T-helper 17 cell (primary cell): ENCODE measurements around the gene S100A16. TPM values are rescaled to one million over a fixed set of nuclear protein-coding genes. Genes with fewer than 3 reads are reported as not detected.
"Not testable (repeated sequence)": the region's sequence is repeated elsewhere in the genome, so short reads cannot be mapped to it uniquely, and the experiment has no call there.

Experiments
- ATAC-seq: fragments of 150-1000 bp; cut with Tn5 transposase; 2 replicates; pipeline ENCODE4 v1.10.0; 2021; ENCODE audit warnings: mild to moderate bottlenecking, moderate library complexity
- DNase-seq, 3 donors: peaks; one replicate each; pipeline versions ENCODE4 v3.0.0 to v3.0.0-alpha.2; 2020 to 2021
- H3K9me3 ChIP-seq: one replicate; pipeline ENCODE4 v1.7.0; 2013; ENCODE audit warnings: low read length, mild to moderate bottlenecking; ENCODE audit not compliant: control insufficient read depth, poor library complexity, severe bottlenecking
- H3K27ac Mint-ChIP-seq: one replicate; pipeline ENCODE4 v1.8.0; 2022; ENCODE audit warnings: mild to moderate bottlenecking, moderate library complexity, mixed read lengths
- H3K27me3 Mint-ChIP-seq: one replicate; pipeline ENCODE4 v1.8.0; 2022; ENCODE audit warnings: mixed read lengths
- H3K36me3 Mint-ChIP-seq: one replicate; pipeline ENCODE4 v1.8.0; 2022; ENCODE audit warnings: low read depth, mixed read lengths
- H3K4me1 Mint-ChIP-seq: one replicate; pipeline ENCODE4 v1.8.0; 2022; ENCODE audit warnings: mild to moderate bottlenecking, mixed read lengths
- H3K4me3 Mint-ChIP-seq: one replicate; pipeline ENCODE4 v1.8.0; 2022; ENCODE audit warnings: mild to moderate bottlenecking, moderate library complexity, mixed read lengths
- total RNA-seq, 4 donors: library from RNA in 2 of 4; stranded (reverse) in 2 of 4; gene quantifications; one replicate each; pipeline ENCODE4 v1.2.3 and lab custom pipeline; 2022 to 2026

The S100A16 gene
- total RNA-seq, 2 donors from 2014 or later = not detected

DNA sequence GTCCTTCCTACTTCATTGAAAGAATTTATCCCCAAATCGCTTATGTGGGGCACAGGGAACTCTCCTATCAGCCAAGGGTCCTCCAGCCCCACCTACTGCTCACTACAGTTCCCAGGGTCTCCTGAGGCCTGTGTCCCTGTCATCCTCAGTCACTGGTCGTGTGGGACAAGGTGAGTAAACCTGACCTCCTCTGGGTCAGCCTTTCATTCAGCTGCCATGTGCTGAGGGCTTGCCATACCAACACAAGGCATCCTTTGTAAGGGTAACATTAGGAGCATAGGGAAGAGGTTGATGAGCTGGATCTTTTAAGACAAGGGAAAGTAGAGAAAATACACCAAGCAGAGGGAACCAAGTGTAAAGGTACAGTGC is 34.4 kb upstream of the S100A16 start:
- Mint-ChIP-seq H3K4me3 (peak overlapping the region; percentile 71), H3K36me3 (peaks cover 13% of the 10 kb centered on the region), H3K4me1 (peaks cover 48% of the 10 kb centered on the region), H3K27me3 (no peaks in the 10 kb centered on the region), H3K27ac (peak overlapping the region; percentile 72)
- no peaks in the 10 kb centered on the region for H3K9me3 ChIP-seq
- DNase-seq = no peak
- ATAC-seq = no peak

DNA sequence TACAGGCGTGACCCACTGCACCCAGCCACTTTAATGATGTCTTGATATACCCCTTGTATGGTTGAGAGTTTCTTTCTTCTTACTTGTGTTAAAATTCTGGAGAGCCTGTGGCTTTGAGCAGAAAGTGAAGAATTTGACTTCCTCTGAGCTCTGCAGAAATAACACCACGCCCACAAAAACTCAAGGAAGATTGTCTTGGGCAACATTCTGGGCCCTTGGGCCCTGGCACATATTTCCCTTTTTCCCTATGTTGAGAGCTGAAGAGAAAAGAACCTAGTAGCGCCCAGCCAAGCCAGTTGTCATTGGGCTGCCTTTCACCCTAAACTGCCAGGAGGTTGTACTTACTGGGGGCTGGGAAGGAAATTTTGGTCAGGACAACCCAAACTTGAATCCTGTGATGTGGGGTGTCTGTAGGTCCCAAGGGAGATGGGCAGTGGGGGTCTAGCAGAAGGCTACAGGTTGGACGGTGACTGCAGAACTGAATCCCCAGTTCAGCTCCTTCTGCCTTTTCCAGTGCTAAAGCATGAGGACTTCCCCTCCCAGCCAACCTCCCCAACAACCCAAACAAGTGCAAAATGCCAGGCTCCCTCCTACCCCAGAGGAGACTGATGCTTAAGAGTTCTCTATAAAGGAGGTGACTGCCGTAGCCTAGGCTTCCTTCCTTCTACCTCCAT is 33.9 kb upstream of the S100A16 start:
- no peak for ATAC-seq
- H3K27ac Mint-ChIP-seq = peak overlapping the region; percentile 82
- H3K36me3 Mint-ChIP-seq = peaks cover 13% of the 10 kb centered on the region
- H3K27me3 Mint-ChIP-seq = no peaks in the 10 kb centered on the region
- H3K4me3 Mint-ChIP-seq = no peak overlapping the region
- no peak for DNase-seq
- no peaks in the 10 kb centered on the region for H3K9me3 ChIP-seq
- H3K4me1 Mint-ChIP-seq = peaks cover 48% of the 10 kb centered on the region

DNA sequence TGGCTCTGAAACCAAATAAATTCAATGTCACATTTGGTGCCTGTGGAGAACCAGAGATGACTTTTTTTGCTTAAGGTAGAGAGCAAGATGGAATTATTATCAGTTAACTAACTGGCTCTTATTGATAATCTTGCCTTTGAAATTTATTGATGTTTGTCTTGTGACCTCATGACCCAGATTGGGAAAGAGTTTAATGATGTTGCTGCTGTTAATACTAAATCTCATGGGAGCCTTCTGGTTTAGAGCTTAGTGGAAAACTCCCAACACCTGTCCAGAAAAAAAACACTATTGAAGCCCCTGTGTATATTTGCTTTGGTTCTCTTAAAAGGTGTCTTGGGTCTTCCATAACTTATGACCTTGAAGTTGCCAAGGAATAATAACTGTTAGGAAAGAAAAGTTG is 30.9 kb upstream of the S100A16 start:
- H3K36me3 Mint-ChIP-seq = peaks cover 13% of the 10 kb centered on the region
- H3K4me1 Mint-ChIP-seq = peaks cover 39% of the 10 kb centered on the region
- H3K4me3 Mint-ChIP-seq = no peak overlapping the region
- ATAC-seq = no peak
- no peaks in the 10 kb centered on the region for H3K9me3 ChIP-seq
- peak overlapping the region; percentile 82 for H3K27ac Mint-ChIP-seq
- no peak for DNase-seq
- no peaks in the 10 kb centered on the region for H3K27me3 Mint-ChIP-seq

DNA sequence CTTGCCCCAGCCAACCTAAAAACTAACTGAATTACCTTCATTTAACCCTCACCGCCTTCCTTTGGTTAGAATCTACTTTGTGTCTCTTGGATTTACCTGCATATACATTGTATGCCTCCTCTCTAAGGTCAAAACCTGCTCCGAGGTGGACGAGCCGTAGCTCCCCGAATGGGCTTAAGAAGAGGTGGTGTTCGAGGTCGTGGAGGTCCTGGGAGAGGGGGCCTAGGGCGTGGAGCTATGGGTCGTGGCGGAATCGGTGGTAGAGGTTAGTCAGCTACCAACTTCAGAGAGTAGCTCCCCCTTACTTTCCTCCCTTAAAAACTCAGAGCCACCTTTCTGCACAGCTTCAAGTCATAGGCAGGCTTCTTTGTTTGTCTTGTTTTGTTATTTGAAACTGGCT is 30.2 kb upstream of the S100A16 start:
- H3K4me3 Mint-ChIP-seq = no peak overlapping the region
- DNase-seq = no peak
- no peaks in the 10 kb centered on the region for H3K9me3 ChIP-seq
- H3K27me3 Mint-ChIP-seq = no peaks in the 10 kb centered on the region
- no peak for ATAC-seq
- peaks cover 39% of the 10 kb centered on the region for H3K4me1 Mint-ChIP-seq
- peaks cover 13% of the 10 kb centered on the region for H3K36me3 Mint-ChIP-seq
- H3K27ac Mint-ChIP-seq = peak overlapping the region; percentile 82

DNA sequence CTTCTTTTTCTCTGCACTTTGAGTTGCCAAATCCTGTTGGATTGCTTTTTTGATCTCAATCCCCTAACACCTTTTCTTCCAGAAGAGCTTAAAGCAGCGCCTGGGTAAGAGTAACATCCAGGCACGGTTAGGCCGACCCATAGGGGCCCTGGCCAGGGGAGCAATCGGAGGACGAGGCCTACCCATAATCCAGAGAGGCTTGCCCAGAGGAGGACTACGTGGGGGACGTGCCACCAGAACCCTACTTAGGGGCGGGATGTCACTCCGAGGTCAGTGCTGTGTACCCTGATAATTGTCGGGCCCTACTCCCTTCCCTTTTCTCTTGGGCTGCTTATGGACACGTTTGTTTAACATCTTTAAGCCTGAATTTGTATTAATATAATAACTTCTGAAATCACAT is 29.2 kb upstream of the S100A16 start:
- Mint-ChIP-seq H3K36me3 (peaks cover 17% of the 10 kb centered on the region), H3K4me1 (peaks cover 41% of the 10 kb centered on the region), H3K27ac (peak overlapping the region; percentile 85), H3K4me3 (no peak overlapping the region), H3K27me3 (no peaks in the 10 kb centered on the region)
- H3K9me3 ChIP-seq = no peaks in the 10 kb centered on the region
- no peak for ATAC-seq
- no peak for DNase-seq

DNA sequence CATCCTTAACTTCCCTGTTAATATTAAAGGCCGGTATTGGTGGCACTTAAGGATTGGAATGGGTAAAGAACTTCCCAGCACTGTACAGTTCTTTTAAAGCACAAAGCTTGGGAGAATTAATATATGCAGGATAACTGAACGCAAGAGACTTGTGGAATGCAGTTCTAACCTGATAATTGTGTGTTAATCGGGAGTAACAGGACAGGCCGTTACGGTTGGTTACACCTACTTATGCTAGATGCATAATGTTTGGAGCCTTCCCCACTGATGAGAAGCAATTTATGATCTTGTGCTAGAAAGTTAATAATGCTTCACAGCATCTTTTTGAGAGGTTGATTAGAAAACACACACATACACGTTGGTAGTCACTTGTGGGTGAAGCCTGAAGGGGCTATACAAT is 27.9 kb upstream of the S100A16 start:
- no peak overlapping the region for H3K4me3 Mint-ChIP-seq
- DNase-seq (no peak), ATAC-seq (no peak)
- peak overlapping the region; percentile 85 for H3K27ac Mint-ChIP-seq
- H3K36me3 Mint-ChIP-seq = peaks cover 21% of the 10 kb centered on the region
- no peaks in the 10 kb centered on the region for H3K9me3 ChIP-seq
- H3K27me3 Mint-ChIP-seq = no peaks in the 10 kb centered on the region
- peaks cover 39% of the 10 kb centered on the region for H3K4me1 Mint-ChIP-seq

DNA sequence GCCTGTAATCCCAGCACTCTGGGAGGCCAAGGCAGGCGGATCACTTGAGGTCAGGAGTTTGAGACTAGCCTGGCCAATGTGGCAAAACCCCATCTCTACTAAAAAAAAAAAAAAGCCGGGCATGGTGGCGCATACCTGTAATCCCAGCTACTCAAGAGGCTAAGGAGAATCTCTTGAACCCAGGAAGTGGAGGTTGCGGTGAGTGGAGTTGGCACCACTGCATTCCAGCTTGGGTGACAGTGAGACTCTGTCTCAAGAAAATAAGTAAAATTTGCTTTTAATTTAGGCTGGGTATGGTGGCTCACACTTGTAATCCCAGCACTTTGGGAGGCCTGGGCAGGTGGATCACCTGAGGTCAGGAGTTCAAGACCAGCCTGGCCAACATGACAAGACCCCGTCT is 27.3 kb upstream of the S100A16 start:
- not testable (repeated sequence) for H3K9me3 ChIP-seq, H3K4me3 Mint-ChIP-seq, H3K27me3 Mint-ChIP-seq, ATAC-seq, H3K27ac Mint-ChIP-seq, DNase-seq
- peaks cover 15% of the 10 kb centered on the region for H3K36me3 Mint-ChIP-seq
- peaks cover 37% of the 10 kb centered on the region for H3K4me1 Mint-ChIP-seq

DNA sequence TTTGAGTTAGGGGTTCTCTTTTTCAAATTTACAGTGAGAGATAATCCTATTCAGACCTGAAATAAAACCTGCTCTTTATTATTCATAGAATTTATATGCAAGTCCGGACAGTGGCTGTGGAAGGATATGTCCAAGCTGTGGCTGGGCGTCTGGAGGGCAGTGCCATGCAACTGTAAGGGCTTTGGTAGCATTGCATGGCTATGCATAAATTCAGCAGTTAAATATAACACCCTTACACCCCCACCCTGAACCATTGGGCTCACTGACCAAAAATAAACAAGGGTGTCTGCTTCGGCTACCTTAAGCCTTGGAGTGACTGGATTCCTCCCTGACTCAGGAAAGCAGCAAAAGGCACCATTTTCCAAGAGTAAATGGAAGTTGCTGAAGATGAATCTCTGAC is 26.3 kb upstream of the S100A16 start:
- H3K9me3 ChIP-seq = no peaks in the 10 kb centered on the region
- H3K36me3 Mint-ChIP-seq = peaks cover 17% of the 10 kb centered on the region
- ATAC-seq (no peak), DNase-seq (no peak)
- H3K4me1 Mint-ChIP-seq = peaks cover 36% of the 10 kb centered on the region
- H3K27ac Mint-ChIP-seq = no peak overlapping the region
- H3K4me3 Mint-ChIP-seq = no peak overlapping the region
- H3K27me3 Mint-ChIP-seq = no peaks in the 10 kb centered on the region

DNA sequence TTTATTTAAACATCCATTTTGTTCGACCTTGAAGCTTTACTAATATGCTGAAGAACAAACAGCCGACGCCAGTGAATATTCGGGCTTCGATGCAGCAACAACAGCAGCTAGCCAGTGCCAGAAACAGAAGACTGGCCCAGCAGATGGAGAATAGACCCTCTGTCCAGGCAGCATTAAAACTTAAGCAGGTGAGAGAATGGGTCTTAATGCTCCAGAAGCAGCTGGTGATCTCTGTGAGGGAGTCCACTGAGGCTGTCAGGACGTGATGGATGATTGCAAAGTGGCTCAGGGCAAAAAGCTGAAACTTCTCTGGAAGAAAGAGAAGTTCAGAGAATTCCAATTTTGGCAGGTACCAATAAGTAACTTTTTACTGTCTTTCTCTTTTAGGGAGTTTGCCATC is 25.3 kb upstream of the S100A16 start:
- H3K9me3 ChIP-seq = no peaks in the 10 kb centered on the region
- peaks cover 13% of the 10 kb centered on the region for H3K36me3 Mint-ChIP-seq
- H3K4me1 Mint-ChIP-seq = peaks cover 37% of the 10 kb centered on the region
- peak overlapping the region; percentile 60 for H3K27ac Mint-ChIP-seq
- DNase-seq (no peak), ATAC-seq (no peak)
- H3K27me3 Mint-ChIP-seq = no peaks in the 10 kb centered on the region
- no peak overlapping the region for H3K4me3 Mint-ChIP-seq

DNA sequence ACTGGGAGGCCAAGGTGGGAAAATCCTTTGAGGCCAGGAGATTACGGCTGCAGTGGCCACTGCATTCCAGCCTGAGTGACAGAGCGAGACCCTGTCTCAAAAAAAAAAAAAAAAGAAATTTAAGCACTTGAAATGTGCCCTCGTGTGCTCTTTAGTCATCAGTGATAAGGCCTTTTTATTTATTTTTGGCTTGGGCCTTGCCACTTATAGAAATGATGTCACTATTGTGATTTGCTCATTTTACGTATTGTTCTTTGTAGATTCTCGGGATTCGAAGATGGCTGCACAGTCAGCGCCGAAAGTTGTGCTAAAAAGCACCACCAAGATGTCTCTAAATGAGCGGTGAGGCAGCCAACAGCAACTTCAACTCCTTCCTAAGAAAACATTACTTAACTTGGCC is 23.4 kb upstream of the S100A16 start:
- Mint-ChIP-seq H3K4me1 (peaks cover 38% of the 10 kb centered on the region), H3K36me3 (peaks cover 10% of the 10 kb centered on the region), H3K27me3 (no peaks in the 10 kb centered on the region), H3K27ac (peak overlapping the region; percentile 98), H3K4me3 (peak overlapping the region; percentile 99)
- no peak for DNase-seq
- no peaks in the 10 kb centered on the region for H3K9me3 ChIP-seq
- no peak for ATAC-seq

DNA sequence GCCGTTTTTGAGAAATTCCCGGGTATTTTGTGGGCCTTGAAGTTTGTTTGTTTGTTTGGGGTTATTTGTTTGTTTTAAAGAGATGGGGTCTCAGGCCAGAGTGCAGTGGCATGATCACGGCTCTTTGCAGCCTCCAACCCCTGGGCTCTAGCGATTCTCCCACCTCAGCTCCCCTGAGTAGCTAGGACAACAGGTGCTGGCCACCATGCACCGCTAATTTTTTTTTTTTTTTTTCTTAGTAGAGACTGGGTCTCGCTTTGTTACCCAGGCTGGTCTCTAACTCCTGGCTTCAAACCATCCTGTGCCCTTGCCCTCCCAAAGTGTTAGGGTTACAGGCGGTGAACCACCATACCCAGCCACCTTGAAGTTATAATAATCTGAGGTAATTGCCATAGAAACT is 22.9 kb upstream of the S100A16 start:
- Mint-ChIP-seq H3K4me3 (peak overlapping the region; percentile 99), H3K27me3 (no peaks in the 10 kb centered on the region), H3K36me3 (peaks cover 10% of the 10 kb centered on the region), H3K4me1 (peaks cover 37% of the 10 kb centered on the region), H3K27ac (peak overlapping the region; percentile 98)
- ATAC-seq (no peak), DNase-seq (no peak)
- H3K9me3 ChIP-seq = no peaks in the 10 kb centered on the region

DNA sequence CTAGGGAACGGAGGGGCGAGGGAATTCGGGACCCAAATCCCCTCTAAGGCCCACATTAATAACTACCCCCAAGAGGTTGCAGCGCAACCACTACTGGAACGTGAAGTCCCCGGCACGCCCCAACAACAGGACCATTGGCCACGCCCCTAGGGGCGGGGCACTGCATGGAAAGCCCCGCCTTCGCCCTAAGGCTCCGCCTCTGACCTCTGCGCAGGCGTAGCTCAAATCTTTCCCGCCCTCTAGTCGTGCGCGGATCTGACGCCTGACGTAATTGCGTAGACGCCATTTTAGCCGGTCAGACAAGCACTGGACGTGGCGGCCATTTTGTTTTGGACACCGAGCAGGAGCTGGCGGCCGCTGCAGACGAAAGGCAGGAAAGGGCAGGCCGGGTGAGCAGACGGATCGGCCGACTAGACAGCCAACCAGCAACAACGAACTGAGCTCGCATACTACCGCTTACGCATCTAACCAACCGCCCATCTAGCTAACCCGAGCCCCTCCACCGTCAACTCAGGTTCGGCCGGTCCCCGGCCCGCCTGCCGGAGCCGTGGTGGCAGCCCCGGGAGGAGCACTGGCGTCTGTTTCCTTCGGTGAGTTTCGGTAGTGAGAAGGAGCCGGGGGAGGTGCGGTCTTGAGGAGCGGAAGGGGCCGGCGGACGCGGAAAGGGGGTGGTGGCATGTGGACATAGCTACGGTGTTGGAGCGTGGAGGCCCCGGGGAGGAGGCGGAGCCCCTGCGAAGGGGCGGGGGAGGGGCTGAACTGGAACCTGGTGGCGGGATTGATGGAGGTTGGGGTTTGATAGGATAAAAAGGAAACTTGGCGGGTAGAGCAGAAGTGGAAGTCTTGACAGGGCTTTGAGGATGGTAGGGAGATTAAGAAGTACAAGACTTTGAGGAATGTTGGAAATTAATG is 21.1 kb upstream of the S100A16 start, which contains the start of gene CHTOP:
Gene CHTOP, plus strand, starts transcription at position 313 of the 912 bp plus-strand sequence. CDS start 2,523 bp downstream, outside the sequence.
- DNase-seq (peak; percentile 84 to 94 (median 92)), ATAC-seq (peak; percentile 89)
- H3K36me3 Mint-ChIP-seq = peaks cover 10% of the 10 kb centered on the region
- peaks cover 41% of the 10 kb centered on the region for H3K4me1 Mint-ChIP-seq
- H3K4me3 Mint-ChIP-seq = peak within 1 kb of the TSS; percentile 99
- H3K27ac Mint-ChIP-seq = peak within 1 kb of the TSS; percentile 98
- H3K27me3 Mint-ChIP-seq = no peaks in the 10 kb centered on the region
- no peaks in the 10 kb centered on the region for H3K9me3 ChIP-seq

DNA sequence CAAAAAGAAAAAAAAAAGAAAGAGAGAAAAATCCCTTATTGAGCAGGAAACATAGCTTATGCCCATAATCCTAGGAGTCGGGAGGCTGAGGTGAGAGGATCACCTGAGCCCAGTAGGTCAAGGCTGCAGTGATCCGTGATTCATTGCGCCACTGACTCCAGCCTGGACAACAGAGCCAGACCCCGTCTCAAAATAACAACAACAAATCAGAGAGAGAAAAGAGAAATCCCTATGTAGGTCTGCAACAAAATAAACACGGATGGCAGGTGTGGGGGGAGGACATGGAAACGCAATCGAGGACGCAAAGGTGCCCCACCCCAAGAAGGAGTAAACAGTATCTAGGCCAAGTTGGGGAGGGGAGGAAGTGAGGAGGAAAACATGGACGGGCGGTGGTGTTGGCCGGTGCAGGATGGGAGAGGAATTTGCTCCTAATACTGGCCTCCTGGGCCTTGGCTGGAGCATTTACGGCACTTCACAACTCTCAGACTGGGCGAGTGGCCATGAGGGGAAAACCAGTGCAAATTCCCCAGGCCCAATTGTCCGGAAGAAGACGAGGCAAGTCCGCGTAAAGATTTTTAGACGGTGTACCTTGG is 20.3 kb upstream of the S100A16 start:
- H3K27ac Mint-ChIP-seq = peak overlapping the region; percentile 98
- no peaks in the 10 kb centered on the region for H3K9me3 ChIP-seq
- DNase-seq = no peak
- ATAC-seq = no peak
- peak overlapping the region; percentile 99 for H3K4me3 Mint-ChIP-seq
- H3K36me3 Mint-ChIP-seq = peaks cover 10% of the 10 kb centered on the region
- no peaks in the 10 kb centered on the region for H3K27me3 Mint-ChIP-seq
- H3K4me1 Mint-ChIP-seq = peaks cover 41% of the 10 kb centered on the region
